ENCODE data around the gene NMRK2. TPM values are rescaled to one million over a fixed set of nuclear protein-coding genes. Genes with fewer than 3 reads are reported as not detected.

Gene NMRK2
- total and polyA plus RNA-seq, 4 donors = 0.07 TPM; not detected in 3

DNA sequence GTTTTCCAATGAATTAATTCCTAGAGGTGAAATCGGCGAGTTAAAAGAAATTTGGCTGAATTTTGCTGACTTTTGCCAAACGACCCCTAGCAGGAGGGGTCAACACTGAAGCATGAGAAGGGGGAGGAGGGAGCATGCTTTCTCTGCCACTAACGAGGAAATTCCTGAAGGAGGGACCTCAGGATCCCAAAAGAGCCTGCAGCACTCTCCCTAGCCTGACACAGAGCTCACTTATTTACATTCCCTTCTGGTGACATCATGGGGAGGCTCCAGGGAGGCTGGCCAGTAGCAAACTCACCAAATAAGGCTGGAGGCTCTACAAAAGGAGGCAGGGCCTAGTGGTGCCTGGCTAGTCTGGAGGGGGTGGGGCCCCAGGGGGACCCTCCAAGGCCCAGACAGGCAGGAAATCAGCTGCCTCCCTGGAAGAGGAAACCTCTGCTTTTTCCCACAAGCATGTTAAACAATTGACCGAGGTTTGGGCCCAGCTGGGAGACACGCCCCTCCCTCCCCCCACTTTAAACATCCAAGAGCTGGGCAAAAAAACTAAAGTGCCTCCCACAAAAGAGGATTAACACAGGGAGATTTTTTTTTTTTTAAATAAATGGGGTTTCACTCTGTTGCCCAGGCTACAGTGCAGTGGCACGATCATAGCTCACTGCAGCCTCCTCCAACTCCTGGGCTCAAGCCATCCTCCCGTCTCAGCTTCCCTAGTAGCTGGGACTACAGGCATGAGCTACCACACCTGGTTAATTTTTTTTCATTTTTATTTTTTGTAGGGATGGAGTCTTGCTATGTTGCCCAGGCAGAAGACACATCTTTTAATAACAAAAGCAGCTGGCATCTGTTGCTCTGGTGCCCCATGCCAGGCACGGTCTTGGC, 35.9 kb downstream of the NMRK2 start (continued):
- TF ChIP-seq, protein P1, sequence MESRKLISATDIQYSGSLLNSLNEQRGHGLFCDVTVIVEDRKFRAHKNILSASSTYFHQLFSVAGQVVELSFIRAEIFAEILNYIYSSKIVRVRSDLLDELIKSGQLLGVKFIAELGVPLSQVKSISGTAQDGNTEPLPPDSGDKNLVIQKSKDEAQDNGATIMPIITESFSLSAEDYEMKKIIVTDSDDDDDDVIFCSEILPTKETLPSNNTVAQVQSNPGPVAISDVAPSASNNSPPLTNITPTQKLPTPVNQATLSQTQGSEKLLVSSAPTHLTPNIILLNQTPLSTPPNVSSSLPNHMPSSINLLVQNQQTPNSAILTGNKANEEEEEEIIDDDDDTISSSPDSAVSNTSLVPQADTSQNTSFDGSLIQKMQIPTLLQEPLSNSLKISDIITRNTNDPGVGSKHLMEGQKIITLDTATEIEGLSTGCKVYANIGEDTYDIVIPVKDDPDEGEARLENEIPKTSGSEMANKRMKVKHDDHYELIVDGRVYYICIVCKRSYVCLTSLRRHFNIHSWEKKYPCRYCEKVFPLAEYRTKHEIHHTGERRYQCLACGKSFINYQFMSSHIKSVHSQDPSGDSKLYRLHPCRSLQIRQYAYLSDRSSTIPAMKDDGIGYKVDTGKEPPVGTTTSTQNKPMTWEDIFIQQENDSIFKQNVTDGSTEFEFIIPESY (IDR thresholded peaks at IDR 0.05) = no peak
- TF ChIP-seq SP1 (IDR thresholded peaks at IDR 0.05) (peak; percentile 54), FOXA1 (IDR thresholded peaks at IDR 0.05) (peak; percentile 86), RXRA (IDR thresholded peaks at IDR 0.05) (peak; percentile 25 to 50), GABPA (IDR thresholded peaks at IDR 0.05 in 1 of 2, conservative IDR thresholded peaks at IDR 0.05 in 1 of 2) (peak in 1 of 2 donors; percentile 60), NR2F2 (IDR thresholded peaks at IDR 0.05) (peak; percentile 92), JUND (IDR thresholded peaks at IDR 0.05) (peak; percentile 99), EGR1 (IDR thresholded peaks at IDR 0.05; ENCODE audit: low read depth in 2 of 2) (no peak), MAX (IDR thresholded peaks at IDR 0.05) (no peak), TAF1 (conservative IDR thresholded peaks at IDR 0.05) (no peak)

GRCh38 chr19:3969435-3970312, 36.8 kb downstream of the NMRK2 start:
- Histone ChIP-seq H3K4me1 (ENCODE audit: control insufficient read depth in 4 of 4, insufficient read depth in 4 of 4, low read length in 3 of 4) (peaks cover 4 to 25% (median 13%) of the 10 kb centered on the region in 4 donors), H3K4me3 (ENCODE audit: low read depth in 1 of 3, low read length in 3 of 3) (peak overlapping the region; percentile 72 to 89 (median 77)), H3K27ac (ENCODE audit: low read depth in 1 of 2, low read length in 2 of 2) (peak overlapping the region; percentile 84 to 90), H3K9ac (ENCODE audit: low read depth in 1 of 2, low read length in 2 of 2) (peak overlapping the region in 1 of 2 donors; percentile 30), H3K36me3 (ENCODE audit: control insufficient read depth in 4 of 4, insufficient read depth in 3 of 4, low read depth in 1 of 4, low read length in 3 of 4) (peaks cover 0 to 17% (median 8%) of the 10 kb centered on the region in 4 donors), H3K9me3 (ENCODE audit: control insufficient read depth in 4 of 4, low read length in 3 of 4) (no peaks in the 10 kb centered on the region), H3K27me3 (ENCODE audit: control insufficient read depth in 4 of 4, insufficient read depth in 4 of 4, low read length in 3 of 4) (no peaks in the 10 kb centered on the region)
- TF ChIP-seq, protein P2, sequence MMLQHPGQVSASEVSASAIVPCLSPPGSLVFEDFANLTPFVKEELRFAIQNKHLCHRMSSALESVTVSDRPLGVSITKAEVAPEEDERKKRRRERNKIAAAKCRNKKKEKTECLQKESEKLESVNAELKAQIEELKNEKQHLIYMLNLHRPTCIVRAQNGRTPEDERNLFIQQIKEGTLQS (IDR thresholded peaks at IDR 0.05) = no peak
- peak; percentile 7 for TF ChIP-seq REST (IDR thresholded peaks at IDR 0.05)
- TF ChIP-seq NR2F2 (IDR thresholded peaks at IDR 0.05) = no peak
- TF ChIP-seq JUND (IDR thresholded peaks at IDR 0.05) = no peak
- no peak for TF ChIP-seq RAD21 (IDR thresholded peaks at IDR 0.05)
- TF ChIP-seq, protein P3, sequence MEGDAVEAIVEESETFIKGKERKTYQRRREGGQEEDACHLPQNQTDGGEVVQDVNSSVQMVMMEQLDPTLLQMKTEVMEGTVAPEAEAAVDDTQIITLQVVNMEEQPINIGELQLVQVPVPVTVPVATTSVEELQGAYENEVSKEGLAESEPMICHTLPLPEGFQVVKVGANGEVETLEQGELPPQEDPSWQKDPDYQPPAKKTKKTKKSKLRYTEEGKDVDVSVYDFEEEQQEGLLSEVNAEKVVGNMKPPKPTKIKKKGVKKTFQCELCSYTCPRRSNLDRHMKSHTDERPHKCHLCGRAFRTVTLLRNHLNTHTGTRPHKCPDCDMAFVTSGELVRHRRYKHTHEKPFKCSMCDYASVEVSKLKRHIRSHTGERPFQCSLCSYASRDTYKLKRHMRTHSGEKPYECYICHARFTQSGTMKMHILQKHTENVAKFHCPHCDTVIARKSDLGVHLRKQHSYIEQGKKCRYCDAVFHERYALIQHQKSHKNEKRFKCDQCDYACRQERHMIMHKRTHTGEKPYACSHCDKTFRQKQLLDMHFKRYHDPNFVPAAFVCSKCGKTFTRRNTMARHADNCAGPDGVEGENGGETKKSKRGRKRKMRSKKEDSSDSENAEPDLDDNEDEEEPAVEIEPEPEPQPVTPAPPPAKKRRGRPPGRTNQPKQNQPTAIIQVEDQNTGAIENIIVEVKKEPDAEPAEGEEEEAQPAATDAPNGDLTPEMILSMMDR (IDR thresholded peaks at IDR 0.05; ENCODE audit: low read depth, low read length, missing input control) = no peak
- WGBS = 57% methylated on average over 23 of the region's 23 CpGs
- no peak for DNase-seq (ENCODE audit: low spot score)

All from liver (tissue), 9 donors.